K562 (cell line): ENCODE measurements around the gene REEP6. TPM values are rescaled to one million over a fixed set of nuclear protein-coding genes. Genes with fewer than 3 reads are reported as not detected.

Experiments
- ATAC-seq: fragments of 200-7000 bp; cut with Tn5 transposase; 3 replicates; pipeline ENCODE4 v1.9.1; 2020; ENCODE audit warnings: moderate library complexity
- BruUV-seq: library from RNA; stranded (reverse); fragments of 400-500 nt; replicated peaks from 2 replicates; lab custom pipeline; 2021; lab: Mats Ljungman, UMichigan
- CTCF ChIA-PET: fragments of 300-600 bp; formaldehyde crosslinking; extraction: SDS; loops from one replicate; lab custom pipeline; 2021; ENCODE audit warnings: low intra/inter-chr PET ratio; lab: Yijun Ruan, JAX
- POLR2A ChIA-PET: fragments of 300-600, 350-650 bp; sonication (Branson Sonifier 250); formaldehyde crosslinking; extraction: SDS; loops from one replicate; lab custom pipeline; 2021; ENCODE audit warnings: antibody characterized with exemption, inconsistent platforms; lab: Yijun Ruan, JAX
- DNase-seq, 4 experiments: peaks; one replicate each; pipeline versions ENCODE4 v3.0.0 to v3.0.0-alpha.2; 2011 to 2018; ENCODE audit warnings: low spot score in 3 of 4, mixed read lengths in 3 of 4; ENCODE audit errors: extremely low read depth in 1 of 4
- FAIRE-seq: peaks from 2 replicates; lab custom pipeline; 2011; peaks lifted over from hg19 to GRCh38; lab: Jason Lieb, UNC
- H2AFZ ChIP-seq: 2 replicates; pipeline ENCODE4 v1.6.0; 2011; ENCODE audit warnings: low read depth, low read length, control low read depth, inconsistent platforms
- H3K27ac ChIP-seq: fragments of 200-600 bp; 3 replicates; pipeline ENCODE4 v1.8.0; 2011; ENCODE audit warnings: low read depth, mild to moderate bottlenecking, control low read depth, inconsistent platforms, low read length, moderate library complexity, mixed read lengths; ENCODE audit errors: extremely low read depth
- H3K27me3 ChIP-seq, 2 experiments: fragments of 300-600 bp in 1 of 2; 2 replicates in 1 of 2; 3 replicates in 1 of 2; pipeline versions ENCODE4 v1.6.0 to v1.8.0; 2011; ENCODE audit warnings: inconsistent platforms in 2 of 2, low read length in 2 of 2, mild to moderate bottlenecking in 1 of 2, mixed read lengths in 1 of 2, moderate library complexity in 1 of 2; ENCODE audit not compliant: control insufficient read depth in 2 of 2, insufficient read depth in 2 of 2
- H3K36me3 ChIP-seq: fragments of 300-600 bp; 3 replicates; pipeline ENCODE4 v1.8.0; 2011; ENCODE audit warnings: mild to moderate bottlenecking, low read length, inconsistent platforms; ENCODE audit not compliant: control insufficient read depth, insufficient read depth
- H3K4me1 ChIP-seq, 2 experiments: fragments of 200-600 bp in 1 of 2; replicated peaks in 1 of 2; 2 replicates in 1 of 2; 3 replicates in 1 of 2; pipeline versions ENCODE4 v1.5.1 to v1.8.0; 2011; ENCODE audit warnings: inconsistent platforms in 2 of 2, low read length in 2 of 2, mild to moderate bottlenecking in 1 of 2, mixed read lengths in 1 of 2, moderate library complexity in 1 of 2; ENCODE audit not compliant: control insufficient read depth in 2 of 2, insufficient read depth in 2 of 2
- H3K4me2 ChIP-seq: 2 replicates; pipeline ENCODE4 v1.6.1; 2011; ENCODE audit warnings: low read length, control low read depth, inconsistent platforms, mixed read lengths; ENCODE audit not compliant: insufficient read depth
- H3K4me3 ChIP-seq: fragments of 200-600 bp; sonication (generic), shearing (Covaris generic); 2 replicates; pipeline ENCODE4 v1.5.1; 2016; ENCODE audit warnings: control low read depth, inconsistent platforms
- H3K79me2 ChIP-seq: fragments of 200-600 bp; 3 replicates; pipeline ENCODE4 v1.8.0; 2011; ENCODE audit warnings: low read length, inconsistent platforms; ENCODE audit not compliant: control insufficient read depth, insufficient read depth
- H3K9ac ChIP-seq, 2 experiments: 2 replicates each; pipeline versions ENCODE4 v1.6.0 to v1.6.1; 2011; ENCODE audit warnings: low read depth in 2 of 2, low read length in 2 of 2, control low read depth in 1 of 2, inconsistent platforms in 1 of 2, mild to moderate bottlenecking in 1 of 2, mixed read lengths in 1 of 2; ENCODE audit not compliant: insufficient read depth in 1 of 2
- H3K9me1 ChIP-seq: one replicate; pipeline ENCODE4 v1.6.0; 2011; ENCODE audit warnings: inconsistent platforms, mild to moderate bottlenecking, low read length, moderate library complexity; ENCODE audit not compliant: control insufficient read depth, insufficient read depth
- H3K9me3 ChIP-seq: replicated peaks from 2 replicates; pipeline ENCODE4 v1.5.1; 2011; ENCODE audit warnings: low read depth, low read length, inconsistent platforms; ENCODE audit not compliant: control insufficient read depth, insufficient read depth
- H4K20me1 ChIP-seq: replicated peaks from 2 replicates; pipeline ENCODE4 v1.6.1; 2011; ENCODE audit warnings: low read length, inconsistent platforms, mixed read lengths; ENCODE audit not compliant: control insufficient read depth, insufficient read depth
- MEIS2 ChIP-seq: fragments of 450-650 bp; IDR thresholded peaks from 2 replicates; pipeline ENCODE4 v1.6.1; 2014; ENCODE audit warnings: mild to moderate bottlenecking; ENCODE audit not compliant: partially characterized antibody
- POLR2G ChIP-seq: fragments of 200-400 bp; formaldehyde crosslinking; IDR thresholded peaks from 2 replicates; pipeline ENCODE4 v1.6.1; 2017; ENCODE audit warnings: low read depth, mild to moderate bottlenecking, antibody characterized with exemption, low read length, moderate library complexity
- ZBTB33 ChIP-seq: sonication (generic); formaldehyde crosslinking; IDR thresholded peaks from 2 replicates; pipeline ENCODE4 v1.8.1; 2023; ENCODE audit warnings: mild to moderate bottlenecking, missing genetic modification reagents
- WGBS: fragments of 100-300 bp; shearing (Covaris generic); methylation state at CpG from one replicate; pipeline ENCODE4 v1.1.6; 2016; ENCODE audit warnings: low coverage, mixed read lengths; ENCODE audit not compliant: insufficient coverage; ENCODE audit errors: missing lambda C conversion rate; 5-methylcytosine and 5-hydroxymethylcytosine counted together
- in situ Hi-C: fragments of 300-500 bp; cut with MboI; formaldehyde crosslinking; loops from 4 replicates; pipeline ENCODE4 v1.15.0; 2018; ENCODE audit warnings: inconsistent platforms, mixed read lengths
- intact Hi-C: fragments of 100-400 bp; cut with micrococcal nuclease; formaldehyde crosslinking; loops from 2 replicates; pipeline ENCODE4 v1.14.2; 2022
- polyA plus RNA-seq, 8 experiments: library from polyadenylated mRNA; depleted of rRNA in 4 of 8; stranded (reverse) in 5 of 8; unstranded in 3 of 8; fragments of >200 nt; fragmentation: Nextera tagmentation in 2 of 8; fragmentation: Illumina TruSeq in 1 of 8; extraction: Ambion mirVana in 2 of 8; extraction: Trizol in 1 of 8; gene quantifications; 2 replicates each; pipeline versions ENCODE4 v1.2.1 to v1.2.3, GENCODE V29; 2011 to 2014; ENCODE audit warnings: inconsistent platforms in 1 of 8, missing spikeins in 1 of 8
- total RNA-seq, 7 experiments: library from RNA; depleted of rRNA in 6 of 7; stranded (reverse); fragments of >200 nt in 6 of 7; fragmentation: Illumina TruSeq in 2 of 7; extraction: Trizol in 2 of 7; gene quantifications; 2 replicates each; pipeline versions ENCODE4 v1.2.1 to v1.2.3, GENCODE V29; 2011 to 2021; ENCODE audit warnings: low replicate concordance in 1 of 7
- TF ChIP-seq, protein P1 (sequence below): fragments of 250-450 bp; sonication (Bioruptor Pico); IDR thresholded peaks from 2 replicates; pipeline ENCODE4 v1.4.0; 2020
- TF ChIP-seq, protein P2 (sequence below): sonication (generic); formaldehyde crosslinking; IDR thresholded peaks from 2 replicates; pipeline ENCODE4 v1.8.0; 2023; ENCODE audit warnings: mild to moderate bottlenecking, missing genetic modification reagents
- TF ChIP-seq, protein P3 (sequence below), 3 experiments: fragments of 200-800 bp in 1 of 3; sonication (Bioruptor generic) in 1 of 3; sonication (generic) in 1 of 3; formaldehyde crosslinking in 1 of 3; IDR thresholded peaks; 2 replicates each; pipeline versions ENCODE4 v1.6.1 to v1.8.0; 2016 to 2022; ENCODE audit warnings: mild to moderate bottlenecking in 2 of 3, missing compliant biosample characterization in 2 of 3, missing genetic modification characterization in 2 of 3, missing genetic modification reagents in 1 of 3

REEP6 gene
- total and polyA plus RNA-seq, 9 of the 15 experiments (the other 6 are each of a cell fraction or from before 2014, with no cell fraction given): 1.2 to 64.2 (median 12.7) TPM

DNA sequence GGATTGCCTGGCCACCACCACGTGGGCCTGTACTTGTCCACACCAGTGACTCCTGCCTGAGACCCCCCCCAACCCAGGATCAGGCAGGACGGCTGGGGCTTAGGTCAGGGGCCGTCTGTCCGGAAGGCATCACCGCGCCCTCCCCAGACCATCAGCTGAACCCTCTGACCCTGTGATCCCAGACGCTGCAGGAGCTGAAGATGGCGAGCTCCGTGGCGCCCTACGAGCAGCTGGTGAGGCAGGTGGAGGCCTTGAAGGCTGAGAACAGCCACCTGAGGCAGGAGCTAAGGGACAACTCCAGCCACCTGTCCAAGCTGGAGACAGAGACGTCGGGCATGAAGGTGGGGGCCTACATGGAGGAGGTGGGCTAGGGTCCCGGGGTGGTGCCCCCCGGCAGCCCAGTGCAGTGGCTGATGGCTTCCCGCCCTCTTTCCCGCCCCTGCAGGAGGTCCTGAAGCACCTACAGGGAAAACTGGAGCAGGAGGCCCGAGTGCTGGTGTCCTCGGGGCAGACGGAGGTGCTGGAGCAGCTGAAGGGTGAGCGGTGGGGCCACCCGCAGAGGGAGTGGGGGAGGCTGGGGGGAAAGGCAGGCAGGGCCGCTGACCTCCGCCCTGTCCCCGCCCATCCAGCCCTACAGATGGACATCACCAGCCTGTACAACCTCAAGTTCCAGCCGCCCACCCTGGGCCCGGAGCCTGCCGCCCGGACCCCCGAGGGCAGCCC lies 38.0 kb upstream of the REEP6 start:
- ChIA-PET CTCF (no interaction called here), POLR2A (interaction anchor here (0.6 to 3.1 kb wide), 9 partner anchors 10 to 595 kb away, joined by 3 to 10 read pairs (median 3); partner anchors contain the start of gene CIRBP)
- no peak for FAIRE-seq
- WGBS: 12% methylated on average over 26 of the region's 30 CpGs
- no peak overlapping the region for H3K27ac ChIP-seq
- H4K20me1 ChIP-seq: peaks cover 15% of the 10 kb centered on the region
- no peak overlapping the region for H3K4me2 ChIP-seq
- no peaks in the 10 kb centered on the region for H3K36me3 ChIP-seq
- H3K79me2 ChIP-seq: no peaks in the 10 kb centered on the region
- no peak overlapping the region for H3K4me3 ChIP-seq
- peak overlapping the region in 1 of 2 experiments; percentile 19; a peak in 1 of 4 replicates for H3K9ac ChIP-seq
- no peak for DNase-seq
- H3K27me3 ChIP-seq: peaks cover 0 to 12% of the 10 kb centered on the region in 2 experiments; a peak in 1 of 5 replicates
- no peak for ATAC-seq
- H3K9me1 ChIP-seq: peaks cover 7% of the 10 kb centered on the region
- intact Hi-C loops: no loop called here
- no peaks in the 10 kb centered on the region for H3K9me3 ChIP-seq
- no TSS peak for BruUV-seq
- in situ Hi-C loops: no loop called here
- H3K4me1 ChIP-seq: peaks cover 5 to 75% of the 10 kb centered on the region in 2 experiments; a peak in 4 of 5 replicates
- H2AFZ ChIP-seq: no peak overlapping the region
- TF ChIP-seq, protein P1, sequence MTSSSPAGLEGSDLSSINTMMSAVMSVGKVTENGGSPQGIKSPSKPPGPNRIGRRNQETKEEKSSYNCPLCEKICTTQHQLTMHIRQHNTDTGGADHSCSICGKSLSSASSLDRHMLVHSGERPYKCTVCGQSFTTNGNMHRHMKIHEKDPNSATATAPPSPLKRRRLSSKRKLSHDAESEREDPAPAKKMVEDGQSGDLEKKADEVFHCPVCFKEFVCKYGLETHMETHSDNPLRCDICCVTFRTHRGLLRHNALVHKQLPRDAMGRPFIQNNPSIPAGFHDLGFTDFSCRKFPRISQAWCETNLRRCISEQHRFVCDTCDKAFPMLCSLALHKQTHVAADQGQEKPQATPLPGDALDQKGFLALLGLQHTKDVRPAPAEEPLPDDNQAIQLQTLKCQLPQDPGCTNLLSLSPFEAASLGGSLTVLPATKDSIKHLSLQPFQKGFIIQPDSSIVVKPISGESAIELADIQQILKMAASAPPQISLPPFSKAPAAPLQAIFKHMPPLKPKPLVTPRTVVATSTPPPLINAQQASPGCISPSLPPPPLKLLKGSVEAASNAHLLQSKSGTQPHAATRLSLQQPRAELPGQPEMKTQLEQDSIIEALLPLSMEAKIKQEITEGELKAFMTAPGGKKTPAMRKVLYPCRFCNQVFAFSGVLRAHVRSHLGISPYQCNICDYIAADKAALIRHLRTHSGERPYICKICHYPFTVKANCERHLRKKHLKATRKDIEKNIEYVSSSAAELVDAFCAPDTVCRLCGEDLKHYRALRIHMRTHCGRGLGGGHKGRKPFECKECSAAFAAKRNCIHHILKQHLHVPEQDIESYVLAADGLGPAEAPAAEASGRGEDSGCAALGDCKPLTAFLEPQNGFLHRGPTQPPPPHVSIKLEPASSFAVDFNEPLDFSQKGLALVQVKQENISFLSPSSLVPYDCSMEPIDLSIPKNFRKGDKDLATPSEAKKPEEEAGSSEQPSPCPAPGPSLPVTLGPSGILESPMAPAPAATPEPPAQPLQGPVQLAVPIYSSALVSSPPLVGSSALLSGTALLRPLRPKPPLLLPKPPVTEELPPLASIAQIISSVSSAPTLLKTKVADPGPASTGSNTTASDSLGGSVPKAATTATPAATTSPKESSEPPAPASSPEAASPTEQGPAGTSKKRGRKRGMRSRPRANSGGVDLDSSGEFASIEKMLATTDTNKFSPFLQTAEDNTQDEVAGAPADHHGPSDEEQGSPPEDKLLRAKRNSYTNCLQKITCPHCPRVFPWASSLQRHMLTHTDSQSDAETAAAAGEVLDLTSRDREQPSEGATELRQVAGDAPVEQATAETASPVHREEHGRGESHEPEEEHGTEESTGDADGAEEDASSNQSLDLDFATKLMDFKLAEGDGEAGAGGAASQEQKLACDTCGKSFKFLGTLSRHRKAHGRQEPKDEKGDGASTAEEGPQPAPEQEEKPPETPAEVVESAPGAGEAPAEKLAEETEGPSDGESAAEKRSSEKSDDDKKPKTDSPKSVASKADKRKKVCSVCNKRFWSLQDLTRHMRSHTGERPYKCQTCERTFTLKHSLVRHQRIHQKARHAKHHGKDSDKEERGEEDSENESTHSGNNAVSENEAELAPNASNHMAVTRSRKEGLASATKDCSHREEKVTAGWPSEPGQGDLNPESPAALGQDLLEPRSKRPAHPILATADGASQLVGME: no peak
- TF ChIP-seq ZBTB33 (peak; percentile 57; the same call in 1 of the 2 replicates), MEIS2 (no peak), POLR2G (peak; percentile 50)
- TF ChIP-seq, protein P2, sequence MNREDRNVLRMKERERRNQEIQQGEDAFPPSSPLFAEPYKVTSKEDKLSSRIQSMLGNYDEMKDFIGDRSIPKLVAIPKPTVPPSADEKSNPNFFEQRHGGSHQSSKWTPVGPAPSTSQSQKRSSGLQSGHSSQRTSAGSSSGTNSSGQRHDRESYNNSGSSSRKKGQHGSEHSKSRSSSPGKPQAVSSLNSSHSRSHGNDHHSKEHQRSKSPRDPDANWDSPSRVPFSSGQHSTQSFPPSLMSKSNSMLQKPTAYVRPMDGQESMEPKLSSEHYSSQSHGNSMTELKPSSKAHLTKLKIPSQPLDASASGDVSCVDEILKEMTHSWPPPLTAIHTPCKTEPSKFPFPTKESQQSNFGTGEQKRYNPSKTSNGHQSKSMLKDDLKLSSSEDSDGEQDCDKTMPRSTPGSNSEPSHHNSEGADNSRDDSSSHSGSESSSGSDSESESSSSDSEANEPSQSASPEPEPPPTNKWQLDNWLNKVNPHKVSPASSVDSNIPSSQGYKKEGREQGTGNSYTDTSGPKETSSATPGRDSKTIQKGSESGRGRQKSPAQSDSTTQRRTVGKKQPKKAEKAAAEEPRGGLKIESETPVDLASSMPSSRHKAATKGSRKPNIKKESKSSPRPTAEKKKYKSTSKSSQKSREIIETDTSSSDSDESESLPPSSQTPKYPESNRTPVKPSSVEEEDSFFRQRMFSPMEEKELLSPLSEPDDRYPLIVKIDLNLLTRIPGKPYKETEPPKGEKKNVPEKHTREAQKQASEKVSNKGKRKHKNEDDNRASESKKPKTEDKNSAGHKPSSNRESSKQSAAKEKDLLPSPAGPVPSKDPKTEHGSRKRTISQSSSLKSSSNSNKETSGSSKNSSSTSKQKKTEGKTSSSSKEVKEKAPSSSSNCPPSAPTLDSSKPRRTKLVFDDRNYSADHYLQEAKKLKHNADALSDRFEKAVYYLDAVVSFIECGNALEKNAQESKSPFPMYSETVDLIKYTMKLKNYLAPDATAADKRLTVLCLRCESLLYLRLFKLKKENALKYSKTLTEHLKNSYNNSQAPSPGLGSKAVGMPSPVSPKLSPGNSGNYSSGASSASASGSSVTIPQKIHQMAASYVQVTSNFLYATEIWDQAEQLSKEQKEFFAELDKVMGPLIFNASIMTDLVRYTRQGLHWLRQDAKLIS (CRISPR knock-in tag): no peak
- TF ChIP-seq, protein P3, sequence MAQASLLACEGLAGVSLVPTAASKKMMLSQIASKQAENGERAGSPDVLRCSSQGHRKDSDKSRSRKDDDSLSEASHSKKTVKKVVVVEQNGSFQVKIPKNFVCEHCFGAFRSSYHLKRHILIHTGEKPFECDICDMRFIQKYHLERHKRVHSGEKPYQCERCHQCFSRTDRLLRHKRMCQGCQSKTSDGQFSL (CRISPR knock-in tag; IDR thresholded peaks at IDR 0.05): peak; percentile 68; the same call in 1 of the 2 replicates
- TF ChIP-seq, protein P3 (tag; IDR thresholded peaks at IDR 0.05): no peak
